ENCODE data around the gene WDR70.

Gene WDR70

DNA sequence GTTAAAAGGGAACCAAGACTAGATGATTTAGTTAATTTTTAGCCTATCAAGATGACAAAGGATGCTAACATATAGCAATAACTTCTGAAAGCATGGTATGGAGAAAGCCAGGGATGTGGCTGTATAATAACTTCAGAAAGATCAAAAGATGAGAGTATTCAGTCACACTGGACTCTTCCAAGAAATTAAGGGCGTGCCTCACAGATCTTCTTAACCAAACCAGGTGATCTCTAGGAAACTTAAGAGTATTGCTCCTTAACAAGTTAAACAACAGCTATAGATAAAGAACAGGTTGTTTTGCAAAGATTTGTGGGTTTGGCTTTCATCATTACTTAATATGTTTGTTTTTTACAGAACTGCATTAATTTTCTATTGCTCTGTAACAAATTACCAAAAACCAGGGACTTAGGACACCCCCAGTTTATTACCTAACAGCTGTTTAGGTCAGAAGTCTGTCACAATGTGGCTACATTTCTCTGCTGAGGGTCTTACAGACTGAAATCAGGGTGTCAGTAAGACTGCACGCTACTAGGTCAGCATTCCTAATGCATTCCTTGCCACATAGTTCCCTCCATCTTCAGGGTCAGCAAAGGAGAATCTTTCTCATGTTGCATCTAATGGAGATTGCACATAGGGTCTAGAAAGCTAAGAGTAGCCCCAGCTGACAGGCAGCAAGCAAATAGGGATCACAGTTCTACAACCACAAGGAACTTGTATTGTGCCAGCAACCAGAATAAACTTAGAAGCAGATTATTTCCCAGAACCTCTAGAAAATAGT, 113.8 kb downstream of the WDR70 start:
- no peak for ATAC-seq
- TF ChIP-seq ZNF70 (CRISPR knock-in tag; IDR thresholded peaks at IDR 0.05), result no peak
- no peak for TF ChIP-seq ZFP30 (CRISPR knock-in tag; IDR thresholded peaks at IDR 0.05)
- TF ChIP-seq SNAI2 (CRISPR knock-in tag; IDR thresholded peaks at IDR 0.05), result no peak
- no peak for TF ChIP-seq ISL1 (CRISPR knock-in tag; IDR thresholded peaks at IDR 0.05)
- no peak for TF ChIP-seq CSDC2 (CRISPR knock-in tag; IDR thresholded peaks at IDR 0.05)
- no peak for TF ChIP-seq ESRRG (CRISPR knock-in tag; IDR thresholded peaks at IDR 0.05)
- no peak for TF ChIP-seq ZNF8 (CRISPR knock-in tag; IDR thresholded peaks at IDR 0.05)
- TF ChIP-seq ARNTL (CRISPR knock-in tag; IDR thresholded peaks at IDR 0.05; ENCODE audit: borderline replicate concordance, low read depth), result no peak
- no peak for TF ChIP-seq GLIS3 (CRISPR knock-in tag; IDR thresholded peaks at IDR 0.05)
- TF ChIP-seq, protein P1, sequence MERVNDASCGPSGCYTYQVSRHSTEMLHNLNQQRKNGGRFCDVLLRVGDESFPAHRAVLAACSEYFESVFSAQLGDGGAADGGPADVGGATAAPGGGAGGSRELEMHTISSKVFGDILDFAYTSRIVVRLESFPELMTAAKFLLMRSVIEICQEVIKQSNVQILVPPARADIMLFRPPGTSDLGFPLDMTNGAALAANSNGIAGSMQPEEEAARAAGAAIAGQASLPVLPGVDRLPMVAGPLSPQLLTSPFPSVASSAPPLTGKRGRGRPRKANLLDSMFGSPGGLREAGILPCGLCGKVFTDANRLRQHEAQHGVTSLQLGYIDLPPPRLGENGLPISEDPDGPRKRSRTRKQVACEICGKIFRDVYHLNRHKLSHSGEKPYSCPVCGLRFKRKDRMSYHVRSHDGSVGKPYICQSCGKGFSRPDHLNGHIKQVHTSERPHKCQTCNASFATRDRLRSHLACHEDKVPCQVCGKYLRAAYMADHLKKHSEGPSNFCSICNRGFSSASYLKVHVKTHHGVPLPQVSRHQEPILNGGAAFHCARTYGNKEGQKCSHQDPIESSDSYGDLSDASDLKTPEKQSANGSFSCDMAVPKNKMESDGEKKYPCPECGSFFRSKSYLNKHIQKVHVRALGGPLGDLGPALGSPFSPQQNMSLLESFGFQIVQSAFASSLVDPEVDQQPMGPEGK (CRISPR knock-in tag; IDR thresholded peaks at IDR 0.05; ENCODE audit: borderline replicate concordance), result no peak
- no peak for TF ChIP-seq ZFP3 (CRISPR knock-in tag; IDR thresholded peaks at IDR 0.05)
- TF ChIP-seq TOX (CRISPR knock-in tag; IDR thresholded peaks at IDR 0.05; ENCODE audit: borderline replicate concordance), result no peak
- TF ChIP-seq RARB (CRISPR knock-in tag; IDR thresholded peaks at IDR 0.05), result no peak
- TF ChIP-seq OSR1 (CRISPR knock-in tag; IDR thresholded peaks at IDR 0.05), result no peak
- TF ChIP-seq ZNF565 (CRISPR knock-in tag; conservative IDR thresholded peaks at IDR 0.05; ENCODE audit: low read depth), result no peak
- TF ChIP-seq, protein P2, sequence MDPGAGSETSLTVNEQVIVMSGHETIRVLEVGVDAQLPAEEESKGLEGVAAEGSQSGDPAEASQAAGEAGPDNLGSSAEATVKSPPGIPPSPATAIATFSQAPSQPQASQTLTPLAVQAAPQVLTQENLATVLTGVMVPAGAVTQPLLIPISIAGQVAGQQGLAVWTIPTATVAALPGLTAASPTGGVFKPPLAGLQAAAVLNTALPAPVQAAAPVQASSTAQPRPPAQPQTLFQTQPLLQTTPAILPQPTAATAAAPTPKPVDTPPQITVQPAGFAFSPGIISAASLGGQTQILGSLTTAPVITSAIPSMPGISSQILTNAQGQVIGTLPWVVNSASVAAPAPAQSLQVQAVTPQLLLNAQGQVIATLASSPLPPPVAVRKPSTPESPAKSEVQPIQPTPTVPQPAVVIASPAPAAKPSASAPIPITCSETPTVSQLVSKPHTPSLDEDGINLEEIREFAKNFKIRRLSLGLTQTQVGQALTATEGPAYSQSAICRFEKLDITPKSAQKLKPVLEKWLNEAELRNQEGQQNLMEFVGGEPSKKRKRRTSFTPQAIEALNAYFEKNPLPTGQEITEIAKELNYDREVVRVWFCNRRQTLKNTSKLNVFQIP (CRISPR knock-in tag; IDR thresholded peaks at IDR 0.05; ENCODE audit: borderline replicate concordance, low read depth), result no peak
- TF ChIP-seq ZC3H10 (CRISPR knock-in tag; IDR thresholded peaks at IDR 0.05), result no peak
- TF ChIP-seq BACH2 (CRISPR knock-in tag; IDR thresholded peaks at IDR 0.05; ENCODE audit: borderline replicate concordance), result no peak
- TF ChIP-seq, protein P3, sequence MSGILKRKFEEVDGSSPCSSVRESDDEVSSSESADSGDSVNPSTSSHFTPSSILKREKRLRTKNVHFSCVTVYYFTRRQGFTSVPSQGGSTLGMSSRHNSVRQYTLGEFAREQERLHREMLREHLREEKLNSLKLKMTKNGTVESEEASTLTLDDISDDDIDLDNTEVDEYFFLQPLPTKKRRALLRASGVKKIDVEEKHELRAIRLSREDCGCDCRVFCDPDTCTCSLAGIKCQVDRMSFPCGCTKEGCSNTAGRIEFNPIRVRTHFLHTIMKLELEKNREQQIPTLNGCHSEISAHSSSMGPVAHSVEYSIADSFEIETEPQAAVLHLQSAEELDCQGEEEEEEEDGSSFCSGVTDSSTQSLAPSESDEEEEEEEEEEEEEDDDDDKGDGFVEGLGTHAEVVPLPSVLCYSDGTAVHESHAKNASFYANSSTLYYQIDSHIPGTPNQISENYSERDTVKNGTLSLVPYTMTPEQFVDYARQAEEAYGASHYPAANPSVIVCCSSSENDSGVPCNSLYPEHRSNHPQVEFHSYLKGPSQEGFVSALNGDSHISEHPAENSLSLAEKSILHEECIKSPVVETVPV (CRISPR knock-in tag; IDR thresholded peaks at IDR 0.05), result no peak
- no peak for TF ChIP-seq PPARA (CRISPR knock-in tag; IDR thresholded peaks at IDR 0.05; ENCODE audit: borderline replicate concordance)

DNA sequence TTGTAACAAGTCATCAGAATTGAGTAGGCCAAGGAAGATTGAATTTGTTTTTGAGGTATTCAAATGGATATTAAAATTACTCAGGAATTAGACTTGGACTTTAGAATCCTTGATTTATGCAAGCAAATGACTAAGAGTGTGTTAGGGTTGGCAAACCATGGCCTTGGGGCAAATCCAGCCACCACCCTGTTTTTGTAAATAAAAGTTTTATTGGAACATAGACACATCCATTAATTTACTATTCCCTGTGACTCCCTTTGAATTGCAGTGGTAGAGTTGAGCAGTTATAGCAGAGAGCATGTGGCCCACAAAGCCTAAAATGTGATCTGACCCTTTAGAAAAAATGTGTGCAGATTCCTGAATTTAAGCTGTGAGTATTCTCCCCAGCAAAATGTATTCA, 115.6 kb downstream of the WDR70 start:
- no peak for ATAC-seq
- TF ChIP-seq, protein P1 (CRISPR knock-in tag; IDR thresholded peaks at IDR 0.05; ENCODE audit: borderline replicate concordance), result no peak
- TF ChIP-seq ZNF70 (CRISPR knock-in tag; IDR thresholded peaks at IDR 0.05) (no peak), ZC3H10 (CRISPR knock-in tag; IDR thresholded peaks at IDR 0.05) (no peak), PPARA (CRISPR knock-in tag; IDR thresholded peaks at IDR 0.05; ENCODE audit: borderline replicate concordance) (no peak)
- TF ChIP-seq, protein P4, sequence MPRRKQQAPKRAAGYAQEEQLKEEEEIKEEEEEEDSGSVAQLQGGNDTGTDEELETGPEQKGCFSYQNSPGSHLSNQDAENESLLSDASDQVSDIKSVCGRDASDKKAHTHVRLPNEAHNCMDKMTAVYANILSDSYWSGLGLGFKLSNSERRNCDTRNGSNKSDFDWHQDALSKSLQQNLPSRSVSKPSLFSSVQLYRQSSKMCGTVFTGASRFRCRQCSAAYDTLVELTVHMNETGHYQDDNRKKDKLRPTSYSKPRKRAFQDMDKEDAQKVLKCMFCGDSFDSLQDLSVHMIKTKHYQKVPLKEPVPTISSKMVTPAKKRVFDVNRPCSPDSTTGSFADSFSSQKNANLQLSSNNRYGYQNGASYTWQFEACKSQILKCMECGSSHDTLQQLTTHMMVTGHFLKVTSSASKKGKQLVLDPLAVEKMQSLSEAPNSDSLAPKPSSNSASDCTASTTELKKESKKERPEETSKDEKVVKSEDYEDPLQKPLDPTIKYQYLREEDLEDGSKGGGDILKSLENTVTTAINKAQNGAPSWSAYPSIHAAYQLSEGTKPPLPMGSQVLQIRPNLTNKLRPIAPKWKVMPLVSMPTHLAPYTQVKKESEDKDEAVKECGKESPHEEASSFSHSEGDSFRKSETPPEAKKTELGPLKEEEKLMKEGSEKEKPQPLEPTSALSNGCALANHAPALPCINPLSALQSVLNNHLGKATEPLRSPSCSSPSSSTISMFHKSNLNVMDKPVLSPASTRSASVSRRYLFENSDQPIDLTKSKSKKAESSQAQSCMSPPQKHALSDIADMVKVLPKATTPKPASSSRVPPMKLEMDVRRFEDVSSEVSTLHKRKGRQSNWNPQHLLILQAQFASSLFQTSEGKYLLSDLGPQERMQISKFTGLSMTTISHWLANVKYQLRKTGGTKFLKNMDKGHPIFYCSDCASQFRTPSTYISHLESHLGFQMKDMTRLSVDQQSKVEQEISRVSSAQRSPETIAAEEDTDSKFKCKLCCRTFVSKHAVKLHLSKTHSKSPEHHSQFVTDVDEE (CRISPR knock-in tag; IDR thresholded peaks at IDR 0.05), result no peak
- TF ChIP-seq, protein P5, sequence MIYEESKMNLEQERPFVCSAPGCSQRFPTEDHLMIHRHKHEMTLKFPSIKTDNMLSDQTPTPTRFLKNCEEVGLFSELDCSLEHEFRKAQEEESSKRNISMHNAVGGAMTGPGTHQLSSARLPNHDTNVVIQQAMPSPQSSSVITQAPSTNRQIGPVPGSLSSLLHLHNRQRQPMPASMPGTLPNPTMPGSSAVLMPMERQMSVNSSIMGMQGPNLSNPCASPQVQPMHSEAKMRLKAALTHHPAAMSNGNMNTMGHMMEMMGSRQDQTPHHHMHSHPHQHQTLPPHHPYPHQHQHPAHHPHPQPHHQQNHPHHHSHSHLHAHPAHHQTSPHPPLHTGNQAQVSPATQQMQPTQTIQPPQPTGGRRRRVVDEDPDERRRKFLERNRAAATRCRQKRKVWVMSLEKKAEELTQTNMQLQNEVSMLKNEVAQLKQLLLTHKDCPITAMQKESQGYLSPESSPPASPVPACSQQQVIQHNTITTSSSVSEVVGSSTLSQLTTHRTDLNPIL (CRISPR knock-in tag; IDR thresholded peaks at IDR 0.05; ENCODE audit: low read depth), result no peak
